Body of pancreas (tissue), 4 donors: ENCODE data around the gene CLEC5A.

Experiments
- POLR2A ChIP-seq, 3 donors: fragments of 450-650 bp; IDR thresholded peaks; one replicate each; pipeline ENCODE4 v1.6.1; 2016; ENCODE audit warnings: antibody characterized with exemption in 3 of 3, mild to moderate bottlenecking in 2 of 3
- TF ChIP-seq, protein P1 (sequence below), 7 experiments: fragments of 450-650 bp in 4 of 7; fragments of 200-600 bp in 3 of 7; sonication (generic) in 3 of 7; IDR thresholded peaks; one replicate each; pipeline ENCODE4 v1.5.1; 2016 to 2019; ENCODE audit warnings: antibody characterized with exemption in 7 of 7

DNA sequence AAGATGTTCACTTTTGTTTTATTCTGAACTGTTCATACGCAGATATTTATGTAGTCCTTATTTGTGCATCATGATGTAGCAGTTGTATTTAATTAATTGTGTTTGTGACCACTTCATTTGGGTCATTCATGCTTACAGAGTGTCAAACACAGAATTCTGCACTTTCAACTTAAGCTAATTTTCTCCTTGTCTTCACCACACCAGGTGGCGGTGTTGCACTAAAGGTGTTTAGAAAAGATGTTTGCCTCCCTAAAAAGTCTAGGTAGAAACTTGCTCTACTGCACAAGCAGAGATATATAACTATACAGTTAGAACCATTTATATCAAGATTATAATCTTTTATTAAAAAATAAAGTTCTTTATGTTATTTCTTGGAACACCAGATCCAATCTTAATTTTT is 28.1 kb upstream of the CLEC5A start:
- TF ChIP-seq POLR2A (IDR thresholded peaks at IDR 0.05), result no peak
- TF ChIP-seq, protein P1, sequence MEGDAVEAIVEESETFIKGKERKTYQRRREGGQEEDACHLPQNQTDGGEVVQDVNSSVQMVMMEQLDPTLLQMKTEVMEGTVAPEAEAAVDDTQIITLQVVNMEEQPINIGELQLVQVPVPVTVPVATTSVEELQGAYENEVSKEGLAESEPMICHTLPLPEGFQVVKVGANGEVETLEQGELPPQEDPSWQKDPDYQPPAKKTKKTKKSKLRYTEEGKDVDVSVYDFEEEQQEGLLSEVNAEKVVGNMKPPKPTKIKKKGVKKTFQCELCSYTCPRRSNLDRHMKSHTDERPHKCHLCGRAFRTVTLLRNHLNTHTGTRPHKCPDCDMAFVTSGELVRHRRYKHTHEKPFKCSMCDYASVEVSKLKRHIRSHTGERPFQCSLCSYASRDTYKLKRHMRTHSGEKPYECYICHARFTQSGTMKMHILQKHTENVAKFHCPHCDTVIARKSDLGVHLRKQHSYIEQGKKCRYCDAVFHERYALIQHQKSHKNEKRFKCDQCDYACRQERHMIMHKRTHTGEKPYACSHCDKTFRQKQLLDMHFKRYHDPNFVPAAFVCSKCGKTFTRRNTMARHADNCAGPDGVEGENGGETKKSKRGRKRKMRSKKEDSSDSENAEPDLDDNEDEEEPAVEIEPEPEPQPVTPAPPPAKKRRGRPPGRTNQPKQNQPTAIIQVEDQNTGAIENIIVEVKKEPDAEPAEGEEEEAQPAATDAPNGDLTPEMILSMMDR (IDR thresholded peaks at IDR 0.05), result peak in 6 of 7 experiments; percentile 9 to 49 (median 33)
